PFSK-1 (cell line): ENCODE measurements around the gene NOG.

Source experiments
- FOXP2 ChIP-seq: optimal IDR thresholded peaks from 2 replicates; pipeline ENCODE3; 2011; ENCODE audit warnings: borderline replicate concordance, control low read depth, inconsistent platforms; ENCODE audit not compliant: insufficient read depth; ENCODE audit errors: extremely low read length, extremely low read depth
- POLR2AphosphoS5 ChIP-seq: IDR thresholded peaks from 2 replicates; pipeline ENCODE4 v1.6.1; 2012; ENCODE audit warnings: low read depth, mild to moderate bottlenecking, control low read depth, low read length, moderate library complexity
- SIN3A ChIP-seq: IDR thresholded peaks from 2 replicates; pipeline ENCODE4 v1.6.1; 2012; ENCODE audit warnings: mild to moderate bottlenecking, low read length, moderate library complexity, borderline replicate concordance; ENCODE audit not compliant: insufficient read depth
- TAF1 ChIP-seq: IDR thresholded peaks from 2 replicates; pipeline ENCODE4 v1.6.1; 2012; ENCODE audit warnings: low read length, control low read depth, borderline replicate concordance; ENCODE audit not compliant: insufficient read depth
- TF ChIP-seq, protein P1 (sequence below), 2 experiments: IDR thresholded peaks; 2 replicates each; pipeline versions ENCODE4 v1.6.1 to v1.8.0; 2011 to 2012; ENCODE audit warnings: low read depth in 2 of 2, low read length in 2 of 2, control low read depth in 1 of 2, inconsistent platforms in 1 of 2, mild to moderate bottlenecking in 1 of 2, moderate library complexity in 1 of 2; ENCODE audit not compliant: insufficient read depth in 1 of 2

The NOG gene

DNA sequence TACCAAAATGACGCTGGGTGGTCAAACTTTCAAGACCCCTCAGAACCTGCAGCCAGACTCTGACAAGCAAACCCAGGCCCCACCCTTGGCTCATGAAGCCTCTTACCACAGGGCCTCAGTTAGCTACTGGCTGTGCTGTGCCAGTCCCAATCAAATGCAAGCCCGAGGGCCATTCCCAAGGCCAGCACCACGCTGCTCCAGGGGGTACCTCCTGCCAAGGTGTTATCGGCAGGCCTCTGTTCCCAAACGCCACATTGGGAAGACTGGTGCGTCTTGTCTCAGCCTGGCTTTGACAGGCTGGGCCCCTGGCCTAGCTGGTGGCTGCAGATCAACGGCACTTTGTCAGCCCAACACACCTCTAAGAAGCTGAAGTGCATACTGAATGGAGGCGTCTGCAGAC, 35.8 kb upstream of the NOG start:
- TF ChIP-seq, protein P1, sequence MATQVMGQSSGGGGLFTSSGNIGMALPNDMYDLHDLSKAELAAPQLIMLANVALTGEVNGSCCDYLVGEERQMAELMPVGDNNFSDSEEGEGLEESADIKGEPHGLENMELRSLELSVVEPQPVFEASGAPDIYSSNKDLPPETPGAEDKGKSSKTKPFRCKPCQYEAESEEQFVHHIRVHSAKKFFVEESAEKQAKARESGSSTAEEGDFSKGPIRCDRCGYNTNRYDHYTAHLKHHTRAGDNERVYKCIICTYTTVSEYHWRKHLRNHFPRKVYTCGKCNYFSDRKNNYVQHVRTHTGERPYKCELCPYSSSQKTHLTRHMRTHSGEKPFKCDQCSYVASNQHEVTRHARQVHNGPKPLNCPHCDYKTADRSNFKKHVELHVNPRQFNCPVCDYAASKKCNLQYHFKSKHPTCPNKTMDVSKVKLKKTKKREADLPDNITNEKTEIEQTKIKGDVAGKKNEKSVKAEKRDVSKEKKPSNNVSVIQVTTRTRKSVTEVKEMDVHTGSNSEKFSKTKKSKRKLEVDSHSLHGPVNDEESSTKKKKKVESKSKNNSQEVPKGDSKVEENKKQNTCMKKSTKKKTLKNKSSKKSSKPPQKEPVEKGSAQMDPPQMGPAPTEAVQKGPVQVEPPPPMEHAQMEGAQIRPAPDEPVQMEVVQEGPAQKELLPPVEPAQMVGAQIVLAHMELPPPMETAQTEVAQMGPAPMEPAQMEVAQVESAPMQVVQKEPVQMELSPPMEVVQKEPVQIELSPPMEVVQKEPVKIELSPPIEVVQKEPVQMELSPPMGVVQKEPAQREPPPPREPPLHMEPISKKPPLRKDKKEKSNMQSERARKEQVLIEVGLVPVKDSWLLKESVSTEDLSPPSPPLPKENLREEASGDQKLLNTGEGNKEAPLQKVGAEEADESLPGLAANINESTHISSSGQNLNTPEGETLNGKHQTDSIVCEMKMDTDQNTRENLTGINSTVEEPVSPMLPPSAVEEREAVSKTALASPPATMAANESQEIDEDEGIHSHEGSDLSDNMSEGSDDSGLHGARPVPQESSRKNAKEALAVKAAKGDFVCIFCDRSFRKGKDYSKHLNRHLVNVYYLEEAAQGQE (IDR thresholded peaks at IDR 0.05; ENCODE audit: insufficient read depth in 1 of 2, low read depth in 2 of 2, low read length in 2 of 2) = no peak
- no peak for TF ChIP-seq SIN3A

DNA sequence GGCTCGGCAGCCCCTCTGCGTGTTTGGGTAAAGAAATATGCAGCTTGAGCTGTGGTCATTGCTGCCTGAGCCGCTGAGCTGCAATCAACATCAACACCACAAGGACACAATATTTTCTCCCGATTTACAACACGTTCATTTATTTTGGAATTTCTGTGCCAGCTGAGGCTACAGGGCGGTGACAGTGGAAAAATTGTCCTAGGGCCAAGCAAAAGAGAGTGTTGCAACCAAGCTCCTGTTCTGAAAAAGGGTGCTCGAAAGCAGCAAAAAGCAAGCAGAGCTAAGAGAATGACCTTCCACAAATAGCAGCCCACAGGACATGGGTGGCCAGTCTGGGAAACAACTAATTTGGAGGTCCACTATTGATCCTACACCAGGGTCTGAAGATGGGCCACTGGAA, 35.4 kb upstream of the NOG start:
- TF ChIP-seq FOXP2 (no peak), TAF1 (no peak), POLR2AphosphoS5 (no peak), SIN3A (no peak)
- TF ChIP-seq, protein P1 (IDR thresholded peaks at IDR 0.05; ENCODE audit: insufficient read depth in 1 of 2, low read depth in 2 of 2, low read length in 2 of 2) = no peak

DNA sequence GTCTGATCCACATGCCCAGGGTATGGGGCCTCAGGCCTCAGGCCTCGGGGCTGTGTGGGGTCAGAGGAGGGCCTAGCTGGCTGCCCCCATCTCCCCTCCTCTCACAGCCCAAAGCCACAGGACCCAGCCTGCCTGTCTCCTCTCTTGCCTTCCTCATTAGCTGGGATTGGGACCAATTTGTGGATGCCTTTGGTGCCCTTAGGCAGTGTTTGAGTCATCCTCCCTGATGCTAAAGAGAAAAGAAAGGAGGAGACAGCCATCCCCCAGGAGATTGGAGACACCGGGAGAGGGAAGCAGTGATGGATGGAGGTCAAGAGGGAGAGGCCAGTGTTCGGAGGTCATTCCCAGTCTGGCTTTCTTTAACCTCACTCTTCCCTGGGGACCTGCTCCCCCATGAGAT, 23.3 kb upstream of the NOG start:
- TF ChIP-seq FOXP2 (no peak), SIN3A (no peak), POLR2AphosphoS5 (no peak), TAF1 (no peak)
- TF ChIP-seq, protein P1 (IDR thresholded peaks at IDR 0.05; ENCODE audit: insufficient read depth in 1 of 2, low read depth in 2 of 2, low read length in 2 of 2) = no peak

DNA sequence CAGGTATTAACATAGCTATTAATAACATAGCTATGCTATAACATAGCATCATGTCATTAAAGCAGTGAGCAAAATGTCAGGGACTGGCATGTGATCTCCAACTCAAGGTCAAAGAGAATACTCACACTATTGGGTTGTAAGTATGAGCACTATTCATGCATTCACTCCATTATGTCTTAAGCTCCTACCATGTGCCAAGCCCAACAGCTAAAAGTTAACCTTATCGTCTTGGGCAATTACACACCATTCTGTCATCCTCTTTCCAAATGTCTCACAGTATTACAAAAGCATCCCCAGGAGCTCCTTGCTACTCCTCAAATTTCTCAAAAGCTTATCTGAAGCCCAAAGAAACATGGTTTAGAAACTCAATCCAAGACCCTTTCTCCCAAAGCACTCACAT, 22.0 kb upstream of the NOG start:
- TF ChIP-seq SIN3A = no peak
- no peak for TF ChIP-seq TAF1
- TF ChIP-seq, protein P1 (IDR thresholded peaks at IDR 0.05; ENCODE audit: insufficient read depth in 1 of 2, low read depth in 2 of 2, low read length in 2 of 2) = no peak

DNA sequence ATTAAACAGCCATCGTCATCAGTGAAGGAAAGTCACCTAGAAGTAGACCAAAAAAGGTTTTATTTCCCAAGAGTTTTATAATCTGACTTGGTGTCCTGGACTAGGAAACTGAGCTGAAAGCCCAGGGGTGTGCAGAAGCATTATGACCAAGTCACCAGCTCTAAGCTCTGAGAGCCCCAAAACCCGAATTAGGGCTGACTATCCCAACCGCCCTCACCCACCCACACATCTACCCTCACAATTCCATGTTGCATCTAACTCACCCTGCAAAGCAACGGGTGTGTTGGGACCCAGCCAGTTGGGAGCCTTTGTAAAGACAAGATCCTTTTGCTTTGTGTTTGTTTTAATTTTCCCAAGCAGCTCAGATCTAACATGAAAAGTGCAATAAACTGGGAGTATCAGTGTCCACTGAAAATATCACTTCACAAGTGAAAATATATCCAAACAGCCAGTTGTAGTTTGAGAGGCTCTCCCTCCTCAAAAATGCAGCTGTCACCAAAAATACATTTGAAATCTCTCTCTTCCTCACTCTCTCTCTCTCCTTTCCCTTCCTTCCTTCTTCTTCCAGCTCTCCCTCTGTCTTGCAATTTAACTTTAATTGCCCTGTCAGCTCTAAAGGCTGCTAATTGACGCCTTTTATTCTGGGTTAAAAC, 16.2 kb upstream of the NOG start:
- TF ChIP-seq TAF1 (no peak), SIN3A (no peak), POLR2AphosphoS5 (no peak), FOXP2 (no peak)
- TF ChIP-seq, protein P1 (IDR thresholded peaks at IDR 0.05; ENCODE audit: insufficient read depth in 1 of 2, low read depth in 2 of 2, low read length in 2 of 2) = no peak
